OCI-LY1 (cell line): ENCODE results near the gene FOXK2.

ENCODE experiments used
- H2AFZ ChIP-seq: fragments of 200-600 bp; sonication (generic), shearing (Covaris generic); 2 replicates; pipeline ENCODE4 v1.6.0; 2014; ENCODE audit warnings: antibody characterized with exemption, mild to moderate bottlenecking, low read length
- H3F3A ChIP-seq: fragments of 200-600 bp; sonication (generic), shearing (Covaris generic); 2 replicates; pipeline ENCODE4 v1.6.0; 2014; ENCODE audit warnings: mild to moderate bottlenecking, antibody characterized with exemption, low read length, moderate library complexity; ENCODE audit not compliant: insufficient read depth
- H3K27ac ChIP-seq: fragments of 200-600 bp; sonication (generic); 2 replicates; pipeline ENCODE4 v1.5.1; 2014; ENCODE audit warnings: low read length, mixed run types, mild to moderate bottlenecking, low read depth; ENCODE audit not compliant: poor library complexity, severe bottlenecking
- H3K27me3 ChIP-seq: fragments of 200-600 bp; sonication (generic); 2 replicates; pipeline ENCODE4 v1.6.0; 2014; ENCODE audit warnings: antibody characterized with exemption, mild to moderate bottlenecking, low read length, moderate library complexity; ENCODE audit not compliant: insufficient read depth
- H3K36me3 ChIP-seq: fragments of 200-600 bp; sonication (generic); 2 replicates; pipeline ENCODE4 v1.6.1; 2014; ENCODE audit warnings: mild to moderate bottlenecking, antibody characterized with exemption, low read length, moderate library complexity, mixed read lengths; ENCODE audit not compliant: insufficient read depth
- H3K4me1 ChIP-seq: fragments of 200-600 bp; sonication (generic); 2 replicates; pipeline ENCODE4 v1.5.1; 2014; ENCODE audit warnings: mild to moderate bottlenecking, low read length, moderate library complexity; ENCODE audit not compliant: insufficient read depth, severe bottlenecking
- H3K4me2 ChIP-seq: fragments of 200-600 bp; sonication (generic), shearing (Covaris generic); 2 replicates; pipeline ENCODE4 v1.6.1; 2014; ENCODE audit warnings: low read length
- H3K4me3 ChIP-seq: fragments of 200-600 bp; sonication (generic); 2 replicates; pipeline ENCODE4 v1.5.1; 2014; ENCODE audit warnings: low read length, low read depth, mild to moderate bottlenecking, mixed read lengths; ENCODE audit not compliant: poor library complexity, severe bottlenecking
- H3K79me2 ChIP-seq: fragments of 200-600 bp; shearing (Covaris generic); 2 replicates; pipeline ENCODE4 v1.6.1; 2016; ENCODE audit warnings: mixed run types, low read length, mixed read lengths; ENCODE audit not compliant: insufficient read depth
- H3K9ac ChIP-seq: fragments of 200-600 bp; sonication (generic), shearing (Covaris generic); 2 replicates; pipeline ENCODE4 v1.6.1; 2014; ENCODE audit warnings: mild to moderate bottlenecking, low read length, mixed read lengths
- H3K9me2 ChIP-seq: fragments of 200-600 bp; sonication (generic), shearing (Covaris generic); 2 replicates; pipeline ENCODE4 v1.6.1; 2014; ENCODE audit warnings: low read depth, mild to moderate bottlenecking, low read length, mixed read lengths
- H3K9me3 ChIP-seq: fragments of 200-600 bp; shearing (Covaris generic); 2 replicates; pipeline ENCODE4 v1.6.1; 2014; ENCODE audit warnings: low read length, mixed read lengths
- H4K20me1 ChIP-seq: fragments of 200-600 bp; sonication (generic), shearing (Covaris generic); 2 replicates; pipeline ENCODE4 v1.6.0; 2016; ENCODE audit warnings: mild to moderate bottlenecking, low read length; ENCODE audit not compliant: insufficient read depth
- EZH2 ChIP-seq: fragments of 200-600 bp; sonication (generic), shearing (Covaris generic); IDR thresholded peaks from 2 replicates; pipeline ENCODE4 v1.8.0; 2017; ENCODE audit warnings: borderline replicate concordance, mixed run types, mild to moderate bottlenecking, antibody characterized with exemption, low read length, moderate library complexity, mixed read lengths
- TF ChIP-seq, protein P1 (sequence below): fragments of 200-600 bp; sonication (generic), shearing (Covaris generic); IDR thresholded peaks from 2 replicates; pipeline ENCODE4 v1.5.1; 2017; ENCODE audit warnings: mild to moderate bottlenecking, antibody characterized with exemption, low read length, moderate library complexity, mixed read lengths

FOXK2 gene

GRCh38 chr17:82587234-82588086, 67.9 kb downstream of the FOXK2 start:
- Histone ChIP-seq H3K36me3 (peaks cover 75% of the 10 kb centered on the region), H3K27me3 (no peaks in the 10 kb centered on the region), H3K4me1 (peaks cover 23% of the 10 kb centered on the region), H3K27ac (no peak overlapping the region), H2AFZ (no peak overlapping the region), H3K4me3 (no peak overlapping the region), H3K9me3 (no peaks in the 10 kb centered on the region), H3K9ac (no peak overlapping the region), H4K20me1 (no peaks in the 10 kb centered on the region), H3K9me2 (no peaks in the 10 kb centered on the region), H3K4me2 (no peak overlapping the region), H3F3A (peaks cover 9% of the 10 kb centered on the region), H3K79me2 (no peaks in the 10 kb centered on the region)
- TF ChIP-seq, protein P1, sequence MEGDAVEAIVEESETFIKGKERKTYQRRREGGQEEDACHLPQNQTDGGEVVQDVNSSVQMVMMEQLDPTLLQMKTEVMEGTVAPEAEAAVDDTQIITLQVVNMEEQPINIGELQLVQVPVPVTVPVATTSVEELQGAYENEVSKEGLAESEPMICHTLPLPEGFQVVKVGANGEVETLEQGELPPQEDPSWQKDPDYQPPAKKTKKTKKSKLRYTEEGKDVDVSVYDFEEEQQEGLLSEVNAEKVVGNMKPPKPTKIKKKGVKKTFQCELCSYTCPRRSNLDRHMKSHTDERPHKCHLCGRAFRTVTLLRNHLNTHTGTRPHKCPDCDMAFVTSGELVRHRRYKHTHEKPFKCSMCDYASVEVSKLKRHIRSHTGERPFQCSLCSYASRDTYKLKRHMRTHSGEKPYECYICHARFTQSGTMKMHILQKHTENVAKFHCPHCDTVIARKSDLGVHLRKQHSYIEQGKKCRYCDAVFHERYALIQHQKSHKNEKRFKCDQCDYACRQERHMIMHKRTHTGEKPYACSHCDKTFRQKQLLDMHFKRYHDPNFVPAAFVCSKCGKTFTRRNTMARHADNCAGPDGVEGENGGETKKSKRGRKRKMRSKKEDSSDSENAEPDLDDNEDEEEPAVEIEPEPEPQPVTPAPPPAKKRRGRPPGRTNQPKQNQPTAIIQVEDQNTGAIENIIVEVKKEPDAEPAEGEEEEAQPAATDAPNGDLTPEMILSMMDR: no peak
- TF ChIP-seq EZH2: no peak

- Histone ChIP-seq H2AFZ (no peak overlapping the region), H4K20me1 (no peaks in the 10 kb centered on the region), H3K79me2 (no peaks in the 10 kb centered on the region), H3F3A (peaks cover 11% of the 10 kb centered on the region), H3K9me2 (no peaks in the 10 kb centered on the region), H3K27ac (no peak overlapping the region), H3K9ac (no peak overlapping the region), H3K27me3 (no peaks in the 10 kb centered on the region), H3K4me3 (no peak overlapping the region), H3K9me3 (no peaks in the 10 kb centered on the region), H3K4me1 (peaks cover 29% of the 10 kb centered on the region), H3K36me3 (peaks cover 67% of the 10 kb centered on the region), H3K4me2 (no peak overlapping the region)
- TF ChIP-seq, protein P1: no peak
- TF ChIP-seq EZH2: no peak
Measured at GRCh38 chr17:82588266-82589175, 69.0 kb downstream of the FOXK2 start.

DNA sequence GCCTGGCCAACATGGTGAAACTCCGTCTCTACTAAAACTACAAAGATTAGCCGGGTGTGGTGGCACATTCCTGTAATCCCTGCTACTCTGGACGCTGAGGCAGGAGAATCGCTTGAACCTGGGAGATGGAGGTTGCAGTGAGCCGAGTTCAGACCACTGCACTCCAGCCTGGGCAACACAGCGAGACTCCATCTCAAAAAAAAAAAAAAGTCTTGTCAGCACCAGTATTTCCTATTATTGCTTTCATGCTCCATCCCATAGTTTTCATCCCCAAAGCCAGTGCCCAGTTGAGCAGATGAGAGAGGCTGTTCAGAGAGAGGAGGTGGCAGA, 70.3 kb downstream of the FOXK2 start:
- no peak overlapping the region for H3K9ac ChIP-seq
- no peaks in the 10 kb centered on the region for H3K9me3 ChIP-seq
- H3K27ac ChIP-seq: peak overlapping the region; percentile 88
- no peaks in the 10 kb centered on the region for H4K20me1 ChIP-seq
- no peaks in the 10 kb centered on the region for H3K27me3 ChIP-seq
- H3K4me1 ChIP-seq: peaks cover 39% of the 10 kb centered on the region
- no peaks in the 10 kb centered on the region for H3K79me2 ChIP-seq
- no peak overlapping the region for H2AFZ ChIP-seq
- no peaks in the 10 kb centered on the region for H3K9me2 ChIP-seq
- no peak overlapping the region for H3K4me3 ChIP-seq
- peaks cover 11% of the 10 kb centered on the region for H3F3A ChIP-seq
- H3K4me2 ChIP-seq: no peak overlapping the region
- H3K36me3 ChIP-seq: peaks cover 64% of the 10 kb centered on the region
- TF ChIP-seq, protein P1: no peak
- no peak for TF ChIP-seq EZH2
